Measurements from ENCODE around the gene GOLT1A. TPM values are rescaled to one million over a fixed set of nuclear protein-coding genes. Genes with fewer than 3 reads are reported as not detected.

GOLT1A gene
- total RNA-seq, 1 donor from 2014 or later, result not detected

DNA sequence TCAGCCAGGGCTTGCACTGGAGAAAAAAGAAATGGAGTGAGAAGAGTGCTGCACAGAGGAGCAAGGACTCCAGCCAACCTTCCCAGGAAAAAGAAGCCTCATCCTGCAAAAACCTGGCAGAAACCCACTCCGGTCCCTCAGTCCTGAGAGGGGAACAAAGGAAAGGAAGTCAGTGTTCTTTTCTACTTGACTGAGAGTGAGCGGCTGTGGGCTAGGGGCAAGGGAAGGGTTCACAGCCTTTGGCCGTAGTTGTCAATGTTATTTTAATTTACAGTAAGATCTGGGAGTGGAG, 8.9 kb upstream of the GOLT1A start:
- DNase-seq (ENCODE audit: low spot score), result no peak
- intact Hi-C loops (cut with DNase I), result no loop called here

- peak; percentile 74 for DNase-seq (ENCODE audit: low spot score)
- intact Hi-C loops (cut with DNase I), result no loop called here
Measured at GRCh38 chr1:204222006-204222763, 8.4 kb upstream of the GOLT1A start.

DNA sequence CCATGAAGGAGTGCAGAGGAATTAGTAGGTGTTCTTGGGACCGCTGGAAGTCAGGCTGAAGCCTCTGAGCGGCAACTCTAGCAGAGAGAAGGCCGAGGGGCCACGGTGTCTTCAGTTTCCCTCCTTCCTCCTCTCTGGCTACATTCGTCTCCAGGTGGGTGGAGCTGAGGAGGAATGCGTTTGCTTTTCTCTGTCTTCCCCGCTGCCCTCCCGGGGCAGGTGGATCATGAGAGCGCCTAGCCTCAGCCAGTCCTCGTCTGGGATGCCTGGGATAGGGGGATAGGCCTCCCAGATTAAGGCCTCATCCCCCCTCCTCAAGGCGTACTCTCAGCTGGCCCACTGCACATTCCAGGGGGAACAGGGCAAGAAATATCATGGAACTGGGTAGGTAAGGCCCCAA, 7.5 kb upstream of the GOLT1A start:
- intact Hi-C loops (cut with DNase I), result no loop called here
- no peak for DNase-seq (ENCODE audit: low spot score)

- no peak for DNase-seq (ENCODE audit: low spot score)
- intact Hi-C loops (cut with DNase I), result loop anchor here (5.0 kb wide), 1 partner anchor 87 kb away; no protein-coding TSS in a partner anchor
Measured at GRCh38 chr1:204219971-204220616, 6.3 kb upstream of the GOLT1A start.

GRCh38 chr1:204218552-204218951, 4.8 kb upstream of the GOLT1A start:
- intact Hi-C loops (cut with DNase I), result loop anchor here (5.0 kb wide), 1 partner anchor 89 kb away; no protein-coding TSS in a partner anchor
- no peak for DNase-seq (ENCODE audit: low spot score)

GRCh38 chr1:204217648-204218000, 3.8 kb upstream of the GOLT1A start:
- intact Hi-C loops (cut with DNase I), result loop anchor here (5.0 kb wide), 1 partner anchor 90 kb away; no protein-coding TSS in a partner anchor
- no peak for DNase-seq (ENCODE audit: low spot score)

DNA sequence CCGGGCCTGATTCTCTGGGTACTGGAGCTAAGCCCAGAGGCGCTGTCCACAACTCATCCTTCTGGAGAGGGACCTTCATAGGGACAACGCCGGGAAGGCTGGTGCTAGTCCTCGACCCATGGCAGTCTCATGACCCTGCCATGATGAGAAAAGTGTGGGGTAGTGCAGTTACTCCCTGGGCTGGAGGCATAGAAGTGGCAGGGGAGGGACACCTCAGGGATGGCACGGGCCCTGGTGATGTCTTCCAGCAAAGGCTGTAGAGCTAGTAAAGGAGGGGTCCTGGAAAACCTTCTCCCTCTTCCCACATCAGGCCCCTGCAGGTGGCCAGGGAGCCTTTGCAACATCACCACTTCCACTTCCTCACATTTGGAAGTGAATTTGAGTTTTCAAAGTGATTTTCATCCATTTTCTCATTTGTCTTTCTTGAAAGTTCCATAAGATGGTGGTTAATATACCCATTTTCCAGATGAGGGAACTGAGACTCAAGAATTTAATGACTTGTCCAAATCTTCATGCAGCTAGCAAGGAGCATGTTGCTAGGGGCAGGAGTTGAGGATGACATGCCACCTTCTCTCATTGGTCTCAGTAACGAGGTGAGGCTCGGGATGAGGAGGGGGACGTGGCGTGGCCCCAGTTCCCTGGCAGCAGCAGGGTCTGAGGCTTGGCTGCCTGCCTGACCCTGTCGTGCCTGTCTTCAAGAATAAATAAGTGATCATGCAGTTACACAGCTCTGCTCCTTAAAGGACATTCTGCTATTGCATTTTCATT, 3.3 kb upstream of the GOLT1A start:
- intact Hi-C loops (cut with DNase I), result loop anchor here (5.0 kb wide), 1 partner anchor 90 kb away; no protein-coding TSS in a partner anchor
- no peak for DNase-seq (ENCODE audit: low spot score)

DNA sequence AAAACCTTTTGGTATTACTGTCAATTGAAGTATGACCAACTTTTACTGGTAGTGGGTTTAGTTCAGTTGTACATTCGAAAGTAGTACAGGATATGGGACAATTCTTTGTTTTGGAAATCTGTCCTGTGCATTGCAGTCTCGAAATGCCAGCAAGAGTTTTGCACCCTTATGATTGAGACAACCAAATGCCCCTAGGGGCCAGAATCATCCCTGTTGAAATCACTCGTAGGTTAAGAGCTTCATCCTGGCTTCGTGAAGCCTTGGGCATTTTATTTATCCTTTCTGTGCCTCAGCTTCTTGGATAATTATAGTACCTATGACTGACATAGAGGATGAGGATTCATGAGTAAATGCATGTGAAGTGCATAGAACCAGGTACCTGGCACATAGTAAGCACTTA, 2.4 kb upstream of the GOLT1A start:
- intact Hi-C loops (cut with DNase I), result loop anchor here (5.0 kb wide), 1 partner anchor 91 kb away; no protein-coding TSS in a partner anchor
- no peak for DNase-seq (ENCODE audit: low spot score)

- DNase-seq (ENCODE audit: low spot score), result no peak
- intact Hi-C loops (cut with DNase I), result no loop called here
Measured at GRCh38 chr1:204212715-204213114, 1.1 kb downstream of the GOLT1A start.

DNA sequence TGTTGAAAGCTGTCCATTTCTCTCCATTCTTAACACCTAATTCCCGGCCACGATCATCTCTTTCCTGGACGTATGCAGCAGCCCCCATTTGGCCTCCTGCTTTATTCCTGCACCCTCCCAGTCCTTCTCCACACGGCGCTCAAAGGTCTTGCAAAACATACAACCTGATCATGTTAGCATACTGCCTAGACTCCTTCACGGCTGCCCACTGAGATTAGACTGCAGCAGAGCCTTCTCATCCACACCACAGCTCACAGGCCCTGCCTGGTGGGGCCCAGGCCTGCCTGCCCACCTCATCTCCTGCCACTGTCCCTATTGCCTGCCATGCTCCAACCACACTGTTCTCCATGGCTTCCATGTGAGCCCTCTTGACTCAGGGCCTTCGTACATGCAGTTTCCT, 2.7 kb downstream of the GOLT1A start:
- intact Hi-C loops (cut with DNase I), result no loop called here
- no peak for DNase-seq (ENCODE audit: low spot score)

DNA sequence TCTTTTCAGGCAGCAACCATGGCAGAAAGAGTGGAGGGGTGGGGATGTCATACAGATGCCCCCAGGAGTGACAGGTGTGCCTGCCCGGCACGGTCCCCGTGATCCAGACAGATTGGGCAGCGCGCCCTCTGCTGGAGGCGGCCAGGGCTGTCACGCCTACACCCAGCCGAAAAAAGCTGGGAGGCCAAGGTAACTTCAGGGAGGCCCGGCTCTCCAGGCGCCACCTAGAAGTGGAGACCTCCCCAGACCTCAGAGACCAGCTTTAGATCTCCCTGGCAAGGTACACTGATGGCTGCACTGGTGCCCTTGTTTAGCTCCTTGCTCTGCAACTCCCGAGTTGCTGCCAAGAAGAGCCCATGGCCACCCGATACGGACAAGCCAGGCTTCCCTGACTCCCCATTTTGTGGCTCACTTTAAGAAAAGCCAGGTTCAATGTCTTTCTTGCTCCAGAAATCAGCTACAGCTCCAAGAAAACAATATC, 6.6 kb downstream of the GOLT1A start:
- DNase-seq (ENCODE audit: low spot score), result peak; percentile 85
- intact Hi-C loops (cut with DNase I), result loop anchor here (2.0 kb wide), 1 partner anchor 346 kb away; the partner anchor contains the start of gene SNRPE

DNA sequence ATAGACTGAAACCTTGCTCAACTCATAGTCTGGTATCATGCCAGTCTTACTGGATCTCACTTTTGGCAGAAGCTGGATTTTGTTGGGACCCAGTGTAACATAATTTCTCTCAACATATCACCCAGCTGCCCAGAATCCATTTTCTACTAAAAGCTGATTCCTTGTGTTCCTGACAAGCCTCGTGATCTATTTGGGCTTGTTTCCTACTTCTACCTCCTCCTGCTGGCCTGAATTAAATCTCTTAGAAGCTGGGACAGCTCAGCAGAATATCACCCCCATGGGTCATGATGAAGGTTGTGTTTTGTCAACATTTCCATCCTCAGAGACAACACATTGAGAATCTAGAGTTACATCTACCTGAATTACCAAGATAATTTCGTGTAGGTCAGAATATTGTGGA, 7.7 kb downstream of the GOLT1A start:
- no peak for DNase-seq (ENCODE audit: low spot score)
- intact Hi-C loops (cut with DNase I), result loop anchor here (1.0 to 2.0 kb wide), 2 partner anchors 44 to 345 kb away; partner anchors contain the start of gene SNRPE

DNA sequence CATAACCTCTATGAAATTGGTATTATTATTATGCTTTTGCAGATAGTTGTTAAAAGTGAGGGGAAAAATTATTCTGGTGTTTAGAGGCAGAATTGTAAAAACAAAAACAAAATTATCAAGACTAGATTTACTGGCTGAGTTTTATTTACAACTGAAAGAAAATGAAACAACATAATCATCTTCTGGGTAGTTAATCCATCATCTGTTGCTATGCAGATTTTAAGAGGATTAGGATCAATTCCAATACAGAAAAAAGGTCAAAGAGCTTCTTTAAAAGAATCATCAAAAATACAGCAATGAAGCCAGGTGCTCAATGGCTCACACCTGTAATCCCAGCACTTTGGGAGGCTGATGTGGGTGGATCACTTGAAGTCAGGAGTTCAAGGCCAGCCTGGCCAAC, 8.3 kb downstream of the GOLT1A start:
- intact Hi-C loops (cut with DNase I), result no loop called here
- DNase-seq (ENCODE audit: low spot score), result no peak

DNA sequence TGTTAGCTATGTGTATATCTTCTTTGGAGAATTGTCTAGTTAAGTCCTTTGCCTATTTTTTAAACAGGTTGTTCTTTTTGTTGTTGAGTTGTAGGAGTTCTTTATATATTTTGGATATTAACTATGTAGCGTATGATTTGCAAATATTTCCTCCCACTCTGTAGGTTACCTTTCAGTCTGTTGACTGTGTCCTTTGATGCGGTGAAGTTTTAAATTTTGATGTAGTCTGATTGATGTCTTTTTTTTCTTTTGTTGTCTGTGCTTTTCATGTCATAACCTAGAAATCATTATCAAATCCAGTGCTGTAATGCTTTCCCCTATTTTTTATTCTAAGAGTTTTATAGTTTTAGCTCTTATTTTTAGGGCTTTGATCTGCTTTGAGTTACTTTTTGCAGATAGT, 8.8 kb downstream of the GOLT1A start:
- intact Hi-C loops (cut with DNase I), result no loop called here
- DNase-seq (ENCODE audit: low spot score), result no peak

- intact Hi-C loops (cut with DNase I), result no loop called here
- peak; percentile 59 for DNase-seq (ENCODE audit: low spot score)
Measured at GRCh38 chr1:204203206-204203767, 10.5 kb downstream of the GOLT1A start.

- intact Hi-C loops (cut with DNase I), result no loop called here
- DNase-seq (ENCODE audit: low spot score), result peak; percentile 22
Measured at GRCh38 chr1:204202481-204202880, 11.3 kb downstream of the GOLT1A start.

- DNase-seq (ENCODE audit: low spot score), result peak; percentile 64
- intact Hi-C loops (cut with DNase I), result no loop called here
Measured at GRCh38 chr1:204201348-204202040, 12.3 kb downstream of the GOLT1A start.

- DNase-seq (ENCODE audit: low spot score), result peak; percentile 73
- intact Hi-C loops (cut with DNase I), result no loop called here
Measured at GRCh38 chr1:204199579-204199978, 14.2 kb downstream of the GOLT1A start.
